ENCODE results near the gene RNF123. TPM values are rescaled to one million over a fixed set of nuclear protein-coding genes. Genes with fewer than 3 reads are reported as not detected.

RNF123 gene
- polyA plus RNA-seq, 1 of the 3 experiments (the other 2 are of a cell fraction) = 48.1 TPM

DNA sequence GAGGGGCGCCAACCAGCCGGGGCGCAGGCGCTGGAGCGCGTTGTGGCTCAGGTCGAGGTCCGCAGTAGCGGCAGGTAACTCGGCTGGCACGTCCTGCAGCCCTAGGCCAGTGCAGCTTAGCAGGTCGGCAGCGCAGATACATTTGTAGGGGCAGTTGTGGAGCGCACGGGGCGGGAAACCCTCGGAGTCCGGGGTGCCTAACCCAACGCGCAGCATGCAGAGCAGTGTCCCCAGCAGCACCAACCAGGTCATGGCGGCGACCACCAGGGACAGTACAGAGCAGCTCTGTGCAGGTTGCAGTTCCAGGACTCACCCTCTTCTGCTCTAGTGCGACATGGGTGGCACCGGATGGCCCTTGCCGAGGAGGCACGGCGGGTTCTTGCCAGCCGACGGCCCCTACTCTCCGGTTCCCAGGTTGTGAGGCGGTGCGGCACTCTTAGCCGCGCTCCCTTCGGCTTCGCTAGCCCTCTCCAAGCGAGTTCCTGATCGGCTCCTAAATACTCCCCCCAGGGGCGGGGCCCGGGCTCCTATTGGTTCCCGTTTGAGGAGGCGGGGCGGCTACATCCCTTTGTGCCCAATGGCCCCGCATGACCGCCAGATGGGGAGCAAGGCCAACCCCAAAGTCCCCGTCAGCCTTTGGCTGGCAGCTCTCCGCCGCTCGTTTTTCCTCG lies 30.0 kb downstream of the RNF123 start, which contains the start of gene AMIGO3:
Gene AMIGO3, minus strand, starts transcription at position 471 of the 671 bp plus-strand sequence. Its CDS starts 219 bp downstream, at position 252.
- CTCF ChIA-PET = interaction anchor here (1.1 to 7.9 kb wide), 13 partner anchors 10 to 180 kb away, joined by 3 to 76 read pairs (median 4); partner anchors contain the start of genes INKA1 and IP6K1
- peak within 1 kb of the TSS; percentile 74 for H3K4me2 ChIP-seq
- peak; percentile 99 for DNase-seq
- peaks cover 15% of the 10 kb centered on the region for H3K79me2 ChIP-seq (ENCODE audit: insufficient read depth)
- no peak within 1 kb of the TSS for H3K9ac ChIP-seq
- POLR2A ChIA-PET = interaction anchor here (0.6 to 1.9 kb wide), 6 partner anchors 12 to 401 kb away, joined by 3 to 8 read pairs (median 4); no protein-coding TSS in a partner anchor
- peaks cover 0 to 38% of the 10 kb centered on the region in 2 experiments for H3K36me3 ChIP-seq (replicated peaks in 1 of 2; ENCODE audit: control insufficient read depth in 1 of 2, insufficient read depth in 2 of 2, low read length in 1 of 2)
- peak within 1 kb of the TSS; percentile 12 to 64; a peak in 3 of 4 replicates for H3K27ac ChIP-seq (ENCODE audit: low read depth in 2 of 2, low read length in 1 of 2)
- peaks cover 8% of the 10 kb centered on the region for H3F3A ChIP-seq (replicated peaks; ENCODE audit: insufficient read depth)
- H3K9me2 ChIP-seq = no peaks in the 10 kb centered on the region
- peak within 1 kb of the TSS; percentile 47 to 61 for H3K4me3 ChIP-seq (ENCODE audit: low read depth in 2 of 2, low read length in 1 of 2)
- H2AFZ ChIP-seq (ENCODE audit: low read depth) = no peak within 1 kb of the TSS
- no peaks in the 10 kb centered on the region for H4K20me1 ChIP-seq (ENCODE audit: insufficient read depth)
- H3K4me1 ChIP-seq (ENCODE audit: control insufficient read depth in 1 of 2, insufficient read depth in 2 of 2, low read depth in 1 of 2, low read length in 1 of 2) = peaks cover 8 to 26% of the 10 kb centered on the region in 2 experiments; a peak in 2 of 4 replicates
- H3K27me3 ChIP-seq (ENCODE audit: insufficient read depth) = no peaks in the 10 kb centered on the region
- no peaks in the 10 kb centered on the region for H3K9me3 ChIP-seq
- WGBS (ENCODE audit: low lambda C conversion rate) = 7% methylated on average over 46 of the region's 50 CpGs
- TF ChIP-seq, protein P1, sequence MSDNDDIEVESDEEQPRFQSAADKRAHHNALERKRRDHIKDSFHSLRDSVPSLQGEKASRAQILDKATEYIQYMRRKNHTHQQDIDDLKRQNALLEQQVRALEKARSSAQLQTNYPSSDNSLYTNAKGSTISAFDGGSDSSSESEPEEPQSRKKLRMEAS (IDR thresholded peaks at IDR 0.05; ENCODE audit: low read depth) = peak; percentile 81
- TF ChIP-seq FOSL2 (IDR thresholded peaks at IDR 0.05; ENCODE audit: borderline replicate concordance, low read depth) (no peak), MXI1 (IDR thresholded peaks at IDR 0.05; ENCODE audit: low read depth, low read length) (peak; percentile 70; the same call in 1 of the 2 replicates), NRF1 (IDR thresholded peaks at IDR 0.05; ENCODE audit: low read depth, low read length) (no peak), FOXM1 (IDR thresholded peaks at IDR 0.05; ENCODE audit: low read depth) (no peak), MEF2A (IDR thresholded peaks at IDR 0.05; ENCODE audit: borderline replicate concordance, low read depth) (no peak), RFX5 (IDR thresholded peaks at IDR 0.05; ENCODE audit: low read length) (no peak), SMC3 (IDR thresholded peaks at IDR 0.05; ENCODE audit: low read depth, low read length) (peak; percentile 8; the same call in 1 of the 2 replicates), ELF1 (IDR thresholded peaks at IDR 0.05) (peak; percentile 64; the same call in 1 of the 2 replicates), EZH2phosphoT487 (IDR thresholded peaks at IDR 0.05; ENCODE audit: borderline replicate concordance, low read depth) (no peak), NFIC (IDR thresholded peaks at IDR 0.05; ENCODE audit: borderline replicate concordance) (peak; percentile 29; the same call in 1 of the 2 replicates), TEAD4 (IDR thresholded peaks at IDR 0.05; ENCODE audit: borderline replicate concordance, insufficient read depth) (no peak), GABPA (IDR thresholded peaks at IDR 0.05; ENCODE audit: low read depth) (no peak), SIN3A (IDR thresholded peaks at IDR 0.05; ENCODE audit: borderline replicate concordance, low read depth, low read length) (0 out of 2 replicates have a peak, but pooled peaks have one; percentile 16), RXRA (IDR thresholded peaks at IDR 0.05; ENCODE audit: borderline replicate concordance, low read depth) (no peak), RAD21 (IDR thresholded peaks at IDR 0.05; ENCODE audit: low read length) (peak; percentile 32)
- TF ChIP-seq, protein P2, sequence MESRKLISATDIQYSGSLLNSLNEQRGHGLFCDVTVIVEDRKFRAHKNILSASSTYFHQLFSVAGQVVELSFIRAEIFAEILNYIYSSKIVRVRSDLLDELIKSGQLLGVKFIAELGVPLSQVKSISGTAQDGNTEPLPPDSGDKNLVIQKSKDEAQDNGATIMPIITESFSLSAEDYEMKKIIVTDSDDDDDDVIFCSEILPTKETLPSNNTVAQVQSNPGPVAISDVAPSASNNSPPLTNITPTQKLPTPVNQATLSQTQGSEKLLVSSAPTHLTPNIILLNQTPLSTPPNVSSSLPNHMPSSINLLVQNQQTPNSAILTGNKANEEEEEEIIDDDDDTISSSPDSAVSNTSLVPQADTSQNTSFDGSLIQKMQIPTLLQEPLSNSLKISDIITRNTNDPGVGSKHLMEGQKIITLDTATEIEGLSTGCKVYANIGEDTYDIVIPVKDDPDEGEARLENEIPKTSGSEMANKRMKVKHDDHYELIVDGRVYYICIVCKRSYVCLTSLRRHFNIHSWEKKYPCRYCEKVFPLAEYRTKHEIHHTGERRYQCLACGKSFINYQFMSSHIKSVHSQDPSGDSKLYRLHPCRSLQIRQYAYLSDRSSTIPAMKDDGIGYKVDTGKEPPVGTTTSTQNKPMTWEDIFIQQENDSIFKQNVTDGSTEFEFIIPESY (IDR thresholded peaks at IDR 0.05; ENCODE audit: borderline replicate concordance, low read depth) = no peak
- TF ChIP-seq, protein P3, sequence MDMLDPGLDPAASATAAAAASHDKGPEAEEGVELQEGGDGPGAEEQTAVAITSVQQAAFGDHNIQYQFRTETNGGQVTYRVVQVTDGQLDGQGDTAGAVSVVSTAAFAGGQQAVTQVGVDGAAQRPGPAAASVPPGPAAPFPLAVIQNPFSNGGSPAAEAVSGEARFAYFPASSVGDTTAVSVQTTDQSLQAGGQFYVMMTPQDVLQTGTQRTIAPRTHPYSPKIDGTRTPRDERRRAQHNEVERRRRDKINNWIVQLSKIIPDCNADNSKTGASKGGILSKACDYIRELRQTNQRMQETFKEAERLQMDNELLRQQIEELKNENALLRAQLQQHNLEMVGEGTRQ (IDR thresholded peaks at IDR 0.05; ENCODE audit: borderline replicate concordance, low read depth, low read length) = no peak
- TF ChIP-seq, protein P4, sequence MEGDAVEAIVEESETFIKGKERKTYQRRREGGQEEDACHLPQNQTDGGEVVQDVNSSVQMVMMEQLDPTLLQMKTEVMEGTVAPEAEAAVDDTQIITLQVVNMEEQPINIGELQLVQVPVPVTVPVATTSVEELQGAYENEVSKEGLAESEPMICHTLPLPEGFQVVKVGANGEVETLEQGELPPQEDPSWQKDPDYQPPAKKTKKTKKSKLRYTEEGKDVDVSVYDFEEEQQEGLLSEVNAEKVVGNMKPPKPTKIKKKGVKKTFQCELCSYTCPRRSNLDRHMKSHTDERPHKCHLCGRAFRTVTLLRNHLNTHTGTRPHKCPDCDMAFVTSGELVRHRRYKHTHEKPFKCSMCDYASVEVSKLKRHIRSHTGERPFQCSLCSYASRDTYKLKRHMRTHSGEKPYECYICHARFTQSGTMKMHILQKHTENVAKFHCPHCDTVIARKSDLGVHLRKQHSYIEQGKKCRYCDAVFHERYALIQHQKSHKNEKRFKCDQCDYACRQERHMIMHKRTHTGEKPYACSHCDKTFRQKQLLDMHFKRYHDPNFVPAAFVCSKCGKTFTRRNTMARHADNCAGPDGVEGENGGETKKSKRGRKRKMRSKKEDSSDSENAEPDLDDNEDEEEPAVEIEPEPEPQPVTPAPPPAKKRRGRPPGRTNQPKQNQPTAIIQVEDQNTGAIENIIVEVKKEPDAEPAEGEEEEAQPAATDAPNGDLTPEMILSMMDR (IDR thresholded peaks at IDR 0.05) = peak; percentile 54
- TF ChIP-seq, protein P5, sequence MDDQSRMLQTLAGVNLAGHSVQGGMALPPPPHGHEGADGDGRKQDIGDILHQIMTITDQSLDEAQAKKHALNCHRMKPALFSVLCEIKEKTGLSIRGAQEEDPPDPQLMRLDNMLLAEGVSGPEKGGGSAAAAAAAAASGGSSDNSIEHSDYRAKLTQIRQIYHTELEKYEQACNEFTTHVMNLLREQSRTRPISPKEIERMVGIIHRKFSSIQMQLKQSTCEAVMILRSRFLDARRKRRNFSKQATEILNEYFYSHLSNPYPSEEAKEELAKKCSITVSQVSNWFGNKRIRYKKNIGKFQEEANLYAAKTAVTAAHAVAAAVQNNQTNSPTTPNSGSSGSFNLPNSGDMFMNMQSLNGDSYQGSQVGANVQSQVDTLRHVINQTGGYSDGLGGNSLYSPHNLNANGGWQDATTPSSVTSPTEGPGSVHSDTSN (IDR thresholded peaks at IDR 0.05) = no peak
- TF ChIP-seq, protein P6, sequence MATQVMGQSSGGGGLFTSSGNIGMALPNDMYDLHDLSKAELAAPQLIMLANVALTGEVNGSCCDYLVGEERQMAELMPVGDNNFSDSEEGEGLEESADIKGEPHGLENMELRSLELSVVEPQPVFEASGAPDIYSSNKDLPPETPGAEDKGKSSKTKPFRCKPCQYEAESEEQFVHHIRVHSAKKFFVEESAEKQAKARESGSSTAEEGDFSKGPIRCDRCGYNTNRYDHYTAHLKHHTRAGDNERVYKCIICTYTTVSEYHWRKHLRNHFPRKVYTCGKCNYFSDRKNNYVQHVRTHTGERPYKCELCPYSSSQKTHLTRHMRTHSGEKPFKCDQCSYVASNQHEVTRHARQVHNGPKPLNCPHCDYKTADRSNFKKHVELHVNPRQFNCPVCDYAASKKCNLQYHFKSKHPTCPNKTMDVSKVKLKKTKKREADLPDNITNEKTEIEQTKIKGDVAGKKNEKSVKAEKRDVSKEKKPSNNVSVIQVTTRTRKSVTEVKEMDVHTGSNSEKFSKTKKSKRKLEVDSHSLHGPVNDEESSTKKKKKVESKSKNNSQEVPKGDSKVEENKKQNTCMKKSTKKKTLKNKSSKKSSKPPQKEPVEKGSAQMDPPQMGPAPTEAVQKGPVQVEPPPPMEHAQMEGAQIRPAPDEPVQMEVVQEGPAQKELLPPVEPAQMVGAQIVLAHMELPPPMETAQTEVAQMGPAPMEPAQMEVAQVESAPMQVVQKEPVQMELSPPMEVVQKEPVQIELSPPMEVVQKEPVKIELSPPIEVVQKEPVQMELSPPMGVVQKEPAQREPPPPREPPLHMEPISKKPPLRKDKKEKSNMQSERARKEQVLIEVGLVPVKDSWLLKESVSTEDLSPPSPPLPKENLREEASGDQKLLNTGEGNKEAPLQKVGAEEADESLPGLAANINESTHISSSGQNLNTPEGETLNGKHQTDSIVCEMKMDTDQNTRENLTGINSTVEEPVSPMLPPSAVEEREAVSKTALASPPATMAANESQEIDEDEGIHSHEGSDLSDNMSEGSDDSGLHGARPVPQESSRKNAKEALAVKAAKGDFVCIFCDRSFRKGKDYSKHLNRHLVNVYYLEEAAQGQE (IDR thresholded peaks at IDR 0.05; ENCODE audit: low read depth, low read length) = no peak

Data from SK-N-SH (cell line).